ENCODE results near the gene CNTNAP2. TPM values are rescaled to one million over a fixed set of nuclear protein-coding genes. Genes with fewer than 3 reads are reported as not detected.

Gene CNTNAP2
- total and polyA plus RNA-seq, 9 of the 15 experiments (the other 6 are each of a cell fraction or from before 2014, with no cell fraction given): 0.04 to 0.62 (median 0.09) TPM; not detected in 4

DNA sequence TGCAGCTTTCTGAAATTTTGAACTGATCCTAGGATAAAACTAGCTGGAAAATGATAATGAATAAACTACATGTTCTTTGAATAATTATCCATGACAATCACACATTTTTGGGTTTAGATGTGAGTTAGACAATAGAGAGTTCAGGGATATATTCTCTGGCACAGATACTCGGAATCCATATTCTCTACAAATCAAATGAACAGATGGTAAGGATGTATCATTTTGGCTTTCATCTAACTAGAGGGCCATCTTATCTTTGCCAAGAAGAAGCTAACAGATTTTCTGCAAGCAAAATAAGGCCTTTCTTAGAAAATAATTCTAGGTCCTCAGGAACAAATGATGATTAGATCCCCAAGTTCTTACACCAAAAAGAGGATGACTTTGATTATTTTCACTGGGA is 2118.1 kb downstream of the CNTNAP2 start (continued):
- TF ChIP-seq BRF1 (IDR thresholded peaks at IDR 0.05; ENCODE audit: borderline replicate concordance, extremely low read depth, insufficient read length): no peak

DNA sequence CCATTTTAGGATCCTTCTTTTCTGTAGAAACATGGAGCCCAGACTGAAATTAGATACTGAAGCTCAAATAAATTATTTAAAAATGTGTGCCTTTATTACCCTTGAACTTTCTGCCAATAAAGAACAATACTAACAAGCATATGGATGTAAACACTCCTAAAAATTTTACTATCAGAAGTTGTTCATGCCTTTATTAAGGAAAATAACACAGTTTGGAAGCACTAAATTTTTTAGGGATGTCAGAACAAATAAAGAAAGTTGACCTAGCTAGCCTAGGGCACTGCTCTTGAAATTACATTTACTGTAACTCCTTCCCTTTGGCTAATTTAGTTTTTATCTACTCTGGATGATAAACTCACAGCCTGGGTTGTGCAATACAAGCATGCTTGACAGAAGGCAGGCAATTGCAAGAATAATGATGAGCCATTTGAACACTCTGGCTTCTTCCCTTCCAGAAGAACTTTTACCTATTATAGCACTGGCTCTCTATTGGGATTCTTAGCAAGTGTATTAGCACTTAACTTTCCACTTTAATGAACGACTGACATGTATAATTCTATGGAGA is 2122.2 kb downstream of the CNTNAP2 start:
- in situ Hi-C loops (cut with MboI): no loop called here
- ATAC-seq (no peak), FAIRE-seq (no peak), DNase-seq (ENCODE audit: extremely low read depth in 1 of 4, low spot score in 3 of 4) (no peak)
- Histone ChIP-seq H3K4me1 (replicated peaks in 1 of 2; ENCODE audit: control insufficient read depth in 2 of 2, insufficient read depth in 2 of 2, low read length in 2 of 2) (no peaks in the 10 kb centered on the region), H3K4me3 (no peak overlapping the region), H3K27ac (ENCODE audit: extremely low read depth, low read depth, low read length) (no peak overlapping the region), H2AFZ (ENCODE audit: low read depth, low read length) (no peak overlapping the region), H3K27me3 (ENCODE audit: control insufficient read depth in 2 of 2, insufficient read depth in 2 of 2, low read length in 2 of 2) (no peaks in the 10 kb centered on the region), H3K9ac (ENCODE audit: insufficient read depth in 1 of 2, low read depth in 2 of 2, low read length in 2 of 2) (no peak overlapping the region), H3K9me1 (ENCODE audit: control insufficient read depth, insufficient read depth, low read length) (no peaks in the 10 kb centered on the region), H3K36me3 (ENCODE audit: control insufficient read depth, insufficient read depth, low read length) (no peaks in the 10 kb centered on the region), H4K20me1 (replicated peaks; ENCODE audit: control insufficient read depth, insufficient read depth, low read length) (no peaks in the 10 kb centered on the region), H3K9me3 (replicated peaks; ENCODE audit: control insufficient read depth, insufficient read depth, low read depth, low read length) (no peaks in the 10 kb centered on the region), H3K4me2 (ENCODE audit: insufficient read depth, low read length) (no peak overlapping the region), H3K79me2 (ENCODE audit: control insufficient read depth, insufficient read depth, low read length) (no peaks in the 10 kb centered on the region)
- no peak for TF ChIP-seq CEBPG (CRISPR knock-in tag; IDR thresholded peaks at IDR 0.05)
- TF ChIP-seq CEBPG (tag; conservative IDR thresholded peaks at IDR 0.05 in 1 of 2, IDR thresholded peaks at IDR 0.05 in 1 of 2): peak in 1 of 2 experiments; percentile 27; a peak in 1 of 4 replicates
- TF ChIP-seq CEBPB (tag; IDR thresholded peaks at IDR 0.05): peak; percentile 79
- no peak for TF ChIP-seq KLF1 (tag; IDR thresholded peaks at IDR 0.05)
- ChIA-PET POLR2A (interaction anchor here (0.6 kb wide), 1 partner anchor 290 kb away, joined by 3 read pairs; no protein-coding TSS in a partner anchor), CTCF (ENCODE audit: low intra/inter-chr PET ratio) (interaction anchor here (0.7 kb wide), 1 partner anchor 12 kb away, joined by 3 read pairs; no protein-coding TSS in a partner anchor)
- BruUV-seq (replicated peaks): no TSS peak
- intact Hi-C loops (cut with micrococcal nuclease): no loop called here
- WGBS (ENCODE audit: insufficient coverage, low coverage, missing lambda C conversion rate): 0% methylated on average over 1 of the region's 1 CpG
